H9 (cell line): ENCODE data around the gene GARS1. TPM values are rescaled to one million over a fixed set of nuclear protein-coding genes. Genes with fewer than 3 reads are reported as not detected.
A peak's percentile ranks its signal among the peaks of the same experiment; 100 is the strongest.

ENCODE experiments used
- DNase-seq: peaks from one replicate; pipeline ENCODE4 v3.0.0-alpha.2; 2017
- H2AFZ ChIP-seq: one replicate; pipeline ENCODE4 v1.6.1; 2013; ENCODE audit warnings: mild to moderate bottlenecking, low read length, control low read depth, moderate library complexity
- H2AK5ac ChIP-seq: 2 replicates; pipeline ENCODE4 v1.6.1; 2013; ENCODE audit warnings: low read length, control low read depth, mixed read lengths; ENCODE audit not compliant: insufficient read length
- H2BK120ac ChIP-seq: one replicate; pipeline ENCODE4 v1.6.1; 2013; ENCODE audit warnings: low read depth, mild to moderate bottlenecking, low read length, control low read depth, inconsistent platforms; ENCODE audit not compliant: poor library complexity, severe bottlenecking
- H2BK12ac ChIP-seq: 2 replicates; pipeline ENCODE4 v1.6.1; 2013; ENCODE audit warnings: low read length, control low read depth, mixed read lengths, low read depth; ENCODE audit not compliant: insufficient read length
- H2BK15ac ChIP-seq: 2 replicates; pipeline ENCODE4 v1.6.1; 2013; ENCODE audit warnings: low read depth, low read length, control low read depth
- H2BK20ac ChIP-seq: one replicate; pipeline ENCODE4 v1.6.1; 2013; ENCODE audit warnings: low read depth, mild to moderate bottlenecking, low read length, control low read depth, inconsistent platforms; ENCODE audit not compliant: poor library complexity, severe bottlenecking
- H2BK5ac ChIP-seq: 2 replicates; pipeline ENCODE4 v1.6.1; 2013; ENCODE audit warnings: low read length, control low read depth, mixed read lengths; ENCODE audit not compliant: insufficient read length
- H3K14ac ChIP-seq: 2 replicates; pipeline ENCODE4 v1.6.1; 2013; ENCODE audit warnings: low read length, control low read depth; ENCODE audit not compliant: insufficient read depth
- H3K18ac ChIP-seq: 2 replicates; pipeline ENCODE4 v1.6.1; 2013; ENCODE audit warnings: low read depth, mild to moderate bottlenecking, mixed read lengths, low read length, control low read depth; ENCODE audit not compliant: insufficient read length
- H3K23ac ChIP-seq: 2 replicates; pipeline ENCODE4 v1.6.1; 2013; ENCODE audit warnings: low read length, control low read depth, mixed read lengths, low read depth; ENCODE audit not compliant: insufficient read length
- H3K23me2 ChIP-seq: 2 replicates; pipeline ENCODE4 v1.6.1; 2013; ENCODE audit warnings: low read depth, mild to moderate bottlenecking, mixed read lengths, low read length, control low read depth; ENCODE audit not compliant: insufficient read length, poor library complexity, severe bottlenecking
- H3K27ac ChIP-seq: 2 replicates; pipeline ENCODE4 v1.5.1; 2013; ENCODE audit warnings: low read length, control low read depth, mixed read lengths, low read depth; ENCODE audit not compliant: insufficient read length
- H3K27me3 ChIP-seq: 2 replicates; pipeline ENCODE4 v1.6.1; 2013; ENCODE audit warnings: low read length, control low read depth, inconsistent platforms; ENCODE audit not compliant: insufficient read depth
- H3K4ac ChIP-seq: 2 replicates; pipeline ENCODE4 v1.6.1; 2013; ENCODE audit warnings: low read depth, mild to moderate bottlenecking, control low read depth, inconsistent platforms, low read length, moderate library complexity
- H3K4me1 ChIP-seq: 2 replicates; pipeline ENCODE4 v1.6.1; 2013; ENCODE audit warnings: low read length, control low read depth, inconsistent platforms; ENCODE audit not compliant: insufficient read depth
- H3K4me2 ChIP-seq: 2 replicates; pipeline ENCODE4 v1.6.1; 2013; ENCODE audit warnings: low read length, control low read depth, mixed read lengths; ENCODE audit not compliant: insufficient read length, insufficient read depth
- H3K56ac ChIP-seq: 2 replicates; pipeline ENCODE4 v1.6.1; 2013; ENCODE audit warnings: low read depth, mild to moderate bottlenecking, mixed read lengths, low read length, control low read depth; ENCODE audit not compliant: insufficient read length
- H3K79me1 ChIP-seq: 2 replicates; pipeline ENCODE4 v1.6.1; 2013; ENCODE audit warnings: low read depth, mild to moderate bottlenecking, moderate library complexity, low read length, control low read depth, inconsistent platforms; ENCODE audit not compliant: insufficient read depth, poor library complexity, severe bottlenecking
- H3K79me2 ChIP-seq: 2 replicates; pipeline ENCODE4 v1.6.1; 2013; ENCODE audit warnings: low read length, control low read depth, inconsistent platforms; ENCODE audit not compliant: insufficient read depth
- H3K9ac ChIP-seq: 2 replicates; pipeline ENCODE4 v1.6.1; 2013; ENCODE audit warnings: low read length, control low read depth, mixed read lengths; ENCODE audit not compliant: insufficient read length; ENCODE audit errors: extremely low read depth
- H3K9me3 ChIP-seq: one replicate; pipeline ENCODE4 v1.6.1; 2013; ENCODE audit warnings: low read depth, low read length, inconsistent platforms; ENCODE audit not compliant: control insufficient read depth
- H3T11ph ChIP-seq: one replicate; pipeline ENCODE4 v1.6.1; 2013; ENCODE audit warnings: mild to moderate bottlenecking, low read length, control low read depth, inconsistent platforms
- H4K20me1 ChIP-seq: one replicate; pipeline ENCODE4 v1.6.1; 2013; ENCODE audit not compliant: control insufficient read depth, insufficient read length, insufficient read depth
- H4K5ac ChIP-seq: 2 replicates; pipeline ENCODE4 v1.6.1; 2013; ENCODE audit warnings: low read depth, mild to moderate bottlenecking, mixed read lengths, low read length, control low read depth; ENCODE audit not compliant: insufficient read length
- H4K8ac ChIP-seq: replicated peaks from 2 replicates; pipeline ENCODE4 v1.6.1; 2013; ENCODE audit warnings: low read length, control low read depth, mixed read lengths, low read depth; ENCODE audit not compliant: insufficient read length
- H4K91ac ChIP-seq: 2 replicates; pipeline ENCODE4 v1.6.1; 2013; ENCODE audit warnings: low read depth, mild to moderate bottlenecking, moderate library complexity, mixed read lengths, low read length, control low read depth; ENCODE audit not compliant: insufficient read length
- H3K27ac Mint-ChIP-seq, 3 experiments: 2 replicates in 2 of 3; 3 replicates in 1 of 3; pipeline ENCODE4 v1.8.0; 2020 to 2021; ENCODE audit warnings: mixed read lengths in 3 of 3, mild to moderate bottlenecking in 1 of 3, moderate library complexity in 1 of 3
- H3K27me3 Mint-ChIP-seq: 2 replicates; pipeline ENCODE4 v1.8.0; 2021; ENCODE audit warnings: low read depth, mild to moderate bottlenecking, moderate library complexity, mixed read lengths
- H3K36me3 Mint-ChIP-seq, 3 experiments: 2 replicates in 2 of 3; 3 replicates in 1 of 3; pipeline ENCODE4 v1.8.0; 2020 to 2021; ENCODE audit warnings: low read depth in 3 of 3, mixed read lengths in 3 of 3; ENCODE audit not compliant: insufficient read depth in 1 of 3
- H3K4me1 Mint-ChIP-seq, 2 experiments: 2 replicates each; pipeline ENCODE4 v1.8.0; 2020; ENCODE audit warnings: mixed read lengths in 2 of 2
- H3K4me3 Mint-ChIP-seq, 2 experiments: 2 replicates in 1 of 2; 3 replicates in 1 of 2; pipeline ENCODE4 v1.8.0; 2020 to 2021; ENCODE audit warnings: mild to moderate bottlenecking in 2 of 2, mixed read lengths in 2 of 2, moderate library complexity in 1 of 2
- H3K9me3 Mint-ChIP-seq, 2 experiments: 2 replicates in 1 of 2; 3 replicates in 1 of 2; pipeline ENCODE4 v1.8.0; 2020; ENCODE audit warnings: mild to moderate bottlenecking in 2 of 2, mixed read lengths in 2 of 2, moderate library complexity in 1 of 2
- CTCF ChIP-seq: fragments of 200-600 bp; sonication (generic); conservative IDR thresholded peaks from 3 replicates; pipeline ENCODE4 v1.8.0; 2021; ENCODE audit warnings: antibody characterized with exemption, mild to moderate bottlenecking
- WGBS: extraction: QIAGEN DNeasy Blood & Tissue Kit; methylation state at CpG from one replicate; pipeline ENCODE4 v1.1.7; 2013; ENCODE audit warnings: missing lambda C conversion rate, low lambda C conversion rate, mixed read lengths; ENCODE audit not compliant: insufficient read length; ENCODE audit errors: extremely low coverage; 5-methylcytosine and 5-hydroxymethylcytosine counted together
- total RNA-seq: library from RNA; stranded (reverse); gene quantifications from 2 replicates; pipeline ENCODE4 v1.2.1, GENCODE V29; 2021

Gene GARS1
- total RNA-seq, 1 experiment from 2014 or later = 234 TPM

GRCh38 chr7:30596721-30597120 is 2.0 kb downstream of the GARS1 start:
- Mint-ChIP-seq H3K27me3 (no peaks in the 10 kb centered on the region; the same call in 1 of the 2 replicates), H3K4me1 (peaks cover 21 to 22% of the 10 kb centered on the region in 2 experiments), H3K27ac (peak overlapping the region; percentile 74 to 99 (median 99); a peak in 4 of 7 replicates), H3K9me3 (no peaks in the 10 kb centered on the region; a peak in 1 of 5 replicates), H3K36me3 (peaks cover 38 to 53% (median 48%) of the 10 kb centered on the region in 3 experiments), H3K4me3 (peak overlapping the region; percentile 95 to 100)
- H3K27ac ChIP-seq = no peak overlapping the region
- WGBS = no CpG with 5 or more reads among the region's 3 CpGs
- no peak overlapping the region for H2AFZ ChIP-seq
- no peak overlapping the region for H2BK15ac ChIP-seq
- no peak overlapping the region for H3T11ph ChIP-seq
- H3K23ac ChIP-seq = no peak overlapping the region
- peak overlapping the region; percentile 84 for H3K4me2 ChIP-seq
- H4K5ac ChIP-seq = no peak overlapping the region
- DNase-seq = no peak
- no peak overlapping the region for H2AK5ac ChIP-seq
- TF ChIP-seq CTCF = no peak
- H3K27me3 ChIP-seq = no peaks in the 10 kb centered on the region
- no peaks in the 10 kb centered on the region for H3K9me3 ChIP-seq
- no peak overlapping the region for H2BK5ac ChIP-seq
- no peaks in the 10 kb centered on the region for H3K4me1 ChIP-seq
- no peak overlapping the region for H3K18ac ChIP-seq
- H3K23me2 ChIP-seq = peaks cover 13% of the 10 kb centered on the region
- H2BK120ac ChIP-seq = no peak overlapping the region
- H4K91ac ChIP-seq = no peak overlapping the region
- no peak overlapping the region for H2BK12ac ChIP-seq
- H3K79me2 ChIP-seq = peaks cover 27% of the 10 kb centered on the region
- no peak overlapping the region for H2BK20ac ChIP-seq
- H4K8ac ChIP-seq = no peak overlapping the region
- H3K4ac ChIP-seq = no peak overlapping the region
- H3K79me1 ChIP-seq = peaks cover 2% of the 10 kb centered on the region
- no peak overlapping the region for H3K9ac ChIP-seq
- H3K56ac ChIP-seq = no peak overlapping the region
- no peak overlapping the region for H3K14ac ChIP-seq
- H4K20me1 ChIP-seq = no peaks in the 10 kb centered on the region
